ENCODE data around the gene MYBPHL. TPM values are rescaled to one million over a fixed set of nuclear protein-coding genes. Genes with fewer than 3 reads are reported as not detected.
A peak's percentile ranks its signal among the peaks of the same experiment; 100 is the strongest.

Gene MYBPHL
- total RNA-seq, 1 donor from 2014 or later, result not detected

DNA sequence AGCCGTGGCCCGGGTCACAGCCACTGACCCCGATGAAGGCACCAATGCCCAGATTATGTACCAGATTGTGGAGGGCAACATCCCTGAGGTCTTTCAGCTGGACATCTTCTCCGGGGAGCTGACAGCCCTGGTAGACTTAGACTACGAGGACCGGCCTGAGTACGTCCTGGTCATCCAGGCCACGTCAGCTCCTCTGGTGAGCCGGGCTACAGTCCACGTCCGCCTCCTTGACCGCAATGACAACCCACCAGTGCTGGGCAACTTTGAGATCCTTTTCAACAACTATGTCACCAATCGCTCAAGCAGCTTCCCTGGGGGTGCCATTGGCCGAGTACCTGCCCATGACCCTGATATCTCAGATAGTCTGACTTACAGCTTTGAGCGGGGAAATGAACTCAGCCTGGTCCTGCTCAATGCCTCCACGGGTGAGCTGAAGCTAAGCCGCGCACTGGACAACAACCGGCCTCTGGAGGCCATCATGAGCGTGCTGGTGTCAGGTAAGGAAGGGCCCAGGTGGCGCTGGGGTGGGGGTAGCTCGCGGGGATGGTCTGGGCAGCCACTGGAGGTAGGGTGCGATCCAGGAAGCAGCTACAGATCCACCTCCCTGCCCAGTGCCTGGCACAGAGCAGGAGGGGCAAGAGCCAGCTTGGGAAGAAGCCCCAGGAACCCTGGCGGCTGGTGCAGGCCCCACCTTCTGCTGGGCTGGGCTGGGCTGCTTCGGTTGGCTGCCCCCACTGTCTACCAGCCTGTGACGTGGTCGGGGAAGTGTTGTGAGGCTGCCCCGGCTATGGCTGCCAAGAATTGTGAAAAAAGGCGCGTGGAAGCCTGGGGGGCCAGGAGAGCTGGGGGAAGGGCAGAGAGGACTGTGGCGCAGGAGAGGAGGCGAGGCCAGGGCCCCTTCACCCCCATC lies 53.7 kb downstream of the MYBPHL start:
- Mint-ChIP-seq H3K27ac (peak overlapping the region; percentile 46), H3K4me3 (peak overlapping the region; percentile 38), H3K36me3 (ENCODE audit: low read depth) (no peaks in the 10 kb centered on the region), H3K27me3 (peaks cover 9% of the 10 kb centered on the region), H3K9me3 (no peaks in the 10 kb centered on the region), H3K4me1 (peaks cover 12% of the 10 kb centered on the region)
- ChIA-PET CTCF (interaction anchor here (0.9 kb wide), 1 partner anchor 10 kb away, joined by 4 read pairs; no protein-coding TSS in a partner anchor), POLR2A (interaction anchor here (0.5 to 0.9 kb wide), 5 partner anchors 32 to 366 kb away, joined by 3 to 5 read pairs (median 4); partner anchors contain the start of genes AMPD2, GNAT2 and SARS1)
- DNase-seq, result no peak
- ATAC-seq (ENCODE audit: low read depth), result peak; percentile 62
- intact Hi-C loops (cut with micrococcal nuclease), result no loop called here
- TF ChIP-seq, protein P1, sequence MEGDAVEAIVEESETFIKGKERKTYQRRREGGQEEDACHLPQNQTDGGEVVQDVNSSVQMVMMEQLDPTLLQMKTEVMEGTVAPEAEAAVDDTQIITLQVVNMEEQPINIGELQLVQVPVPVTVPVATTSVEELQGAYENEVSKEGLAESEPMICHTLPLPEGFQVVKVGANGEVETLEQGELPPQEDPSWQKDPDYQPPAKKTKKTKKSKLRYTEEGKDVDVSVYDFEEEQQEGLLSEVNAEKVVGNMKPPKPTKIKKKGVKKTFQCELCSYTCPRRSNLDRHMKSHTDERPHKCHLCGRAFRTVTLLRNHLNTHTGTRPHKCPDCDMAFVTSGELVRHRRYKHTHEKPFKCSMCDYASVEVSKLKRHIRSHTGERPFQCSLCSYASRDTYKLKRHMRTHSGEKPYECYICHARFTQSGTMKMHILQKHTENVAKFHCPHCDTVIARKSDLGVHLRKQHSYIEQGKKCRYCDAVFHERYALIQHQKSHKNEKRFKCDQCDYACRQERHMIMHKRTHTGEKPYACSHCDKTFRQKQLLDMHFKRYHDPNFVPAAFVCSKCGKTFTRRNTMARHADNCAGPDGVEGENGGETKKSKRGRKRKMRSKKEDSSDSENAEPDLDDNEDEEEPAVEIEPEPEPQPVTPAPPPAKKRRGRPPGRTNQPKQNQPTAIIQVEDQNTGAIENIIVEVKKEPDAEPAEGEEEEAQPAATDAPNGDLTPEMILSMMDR (IDR thresholded peaks at IDR 0.05), result no peak

- POLR2A ChIA-PET, result interaction anchor here (0.5 kb wide), 2 partner anchors 172 to 325 kb away, joined by 4 read pairs; no protein-coding TSS in a partner anchor
- H3K27ac Mint-ChIP-seq, result no peak overlapping the region
- ATAC-seq (ENCODE audit: low read depth) (no peak), DNase-seq (no peak)
- TF ChIP-seq, protein P1 (IDR thresholded peaks at IDR 0.05), result no peak
- CTCF ChIA-PET, result no interaction called here
- H3K4me3 Mint-ChIP-seq, result no peak overlapping the region
- no peaks in the 10 kb centered on the region for H3K9me3 Mint-ChIP-seq
- intact Hi-C loops (cut with micrococcal nuclease), result no loop called here
- peaks cover 9% of the 10 kb centered on the region for H3K27me3 Mint-ChIP-seq
- peaks cover 12% of the 10 kb centered on the region for H3K4me1 Mint-ChIP-seq
- H3K36me3 Mint-ChIP-seq (ENCODE audit: low read depth), result no peaks in the 10 kb centered on the region
Observed at GRCh38 chr1:109252167-109252892, 54.5 kb downstream of the MYBPHL start.

GRCh38 chr1:109251277-109252166 lies 55.3 kb downstream of the MYBPHL start:
- H3K9me3 Mint-ChIP-seq, result no peaks in the 10 kb centered on the region

GRCh38 chr1:109250454-109251276 lies 56.1 kb downstream of the MYBPHL start:
- no peak for ATAC-seq (ENCODE audit: low read depth)
- peak overlapping the region; percentile 71 for H3K4me3 Mint-ChIP-seq
- CTCF ChIA-PET, result interaction anchor here (2.2 kb wide), 1 partner anchor 11 kb away, joined by 5 read pairs; no protein-coding TSS in a partner anchor
- no peaks in the 10 kb centered on the region for H3K36me3 Mint-ChIP-seq (ENCODE audit: low read depth)
- peaks cover 14% of the 10 kb centered on the region for H3K27me3 Mint-ChIP-seq
- peaks cover 12% of the 10 kb centered on the region for H3K4me1 Mint-ChIP-seq
- no peak for DNase-seq
- H3K9me3 Mint-ChIP-seq, result no peaks in the 10 kb centered on the region
- POLR2A ChIA-PET, result interaction anchor here (0.6 kb wide), 1 partner anchor 233 kb away, joined by 5 read pairs; no protein-coding TSS in a partner anchor
- H3K27ac Mint-ChIP-seq, result no peak overlapping the region
- intact Hi-C loops (cut with micrococcal nuclease), result no loop called here
- TF ChIP-seq, protein P1 (IDR thresholded peaks at IDR 0.05), result no peak

More at GRCh38 chr1:109251277-109252166, 55.3 kb downstream of the MYBPHL start:
- H3K4me3 Mint-ChIP-seq, result peak overlapping the region; percentile 36
- no peaks in the 10 kb centered on the region for H3K36me3 Mint-ChIP-seq (ENCODE audit: low read depth)
- DNase-seq, result no peak
- intact Hi-C loops (cut with micrococcal nuclease), result no loop called here
- peaks cover 12% of the 10 kb centered on the region for H3K27me3 Mint-ChIP-seq
- H3K27ac Mint-ChIP-seq, result no peak overlapping the region
- CTCF ChIA-PET, result no interaction called here
- peaks cover 12% of the 10 kb centered on the region for H3K4me1 Mint-ChIP-seq
- TF ChIP-seq, protein P1 (IDR thresholded peaks at IDR 0.05), result no peak
- no peak for ATAC-seq (ENCODE audit: low read depth)
- POLR2A ChIA-PET, result interaction anchor here (0.5 kb wide), 1 partner anchor 326 kb away, joined by 4 read pairs; no protein-coding TSS in a partner anchor

All from activated B cell treated with CpG ODN at 0.5 μM for 24 hours (primary cell).